Measurements from ENCODE around the gene BRDT. TPM values are rescaled to one million over a fixed set of nuclear protein-coding genes. Genes with fewer than 3 reads are reported as not detected.
A peak's percentile ranks its signal among the peaks of the same experiment; 100 is the strongest.

BRDT gene
- total RNA-seq, 1 donor from 2014 or later: not detected

- FAIRE-seq: no peak
- Histone ChIP-seq H3K27ac (ENCODE audit: low read depth, low read length) (no peak overlapping the region), H3K27me3 (ENCODE audit: insufficient read depth, low read length) (no peaks in the 10 kb centered on the region), H3K4me1 (ENCODE audit: insufficient read depth, low read length) (peaks cover 14% of the 10 kb centered on the region), H3K9ac (ENCODE audit: low read length) (no peak overlapping the region), H3K79me2 (ENCODE audit: insufficient read depth, low read length) (no peaks in the 10 kb centered on the region), H3K36me3 (ENCODE audit: insufficient read depth, low read length) (no peaks in the 10 kb centered on the region), H2AFZ (ENCODE audit: low read depth, low read length) (no peak overlapping the region), H3K4me3 (ENCODE audit: insufficient read depth, low read depth, low read length) (no peak overlapping the region), H3K4me2 (ENCODE audit: low read length) (no peak overlapping the region), H3K9me3 (ENCODE audit: insufficient read depth, low read depth, low read length) (no peaks in the 10 kb centered on the region), H4K20me1 (ENCODE audit: insufficient read depth, low read length) (no peaks in the 10 kb centered on the region)
- no peak overlapping the region for H3K27ac Mint-ChIP-seq (ENCODE audit: unreplicated experiment)
- TF ChIP-seq EZH2 (IDR thresholded peaks at IDR 0.05; ENCODE audit: insufficient read depth, low read length): no peak
- TF ChIP-seq, protein P1, sequence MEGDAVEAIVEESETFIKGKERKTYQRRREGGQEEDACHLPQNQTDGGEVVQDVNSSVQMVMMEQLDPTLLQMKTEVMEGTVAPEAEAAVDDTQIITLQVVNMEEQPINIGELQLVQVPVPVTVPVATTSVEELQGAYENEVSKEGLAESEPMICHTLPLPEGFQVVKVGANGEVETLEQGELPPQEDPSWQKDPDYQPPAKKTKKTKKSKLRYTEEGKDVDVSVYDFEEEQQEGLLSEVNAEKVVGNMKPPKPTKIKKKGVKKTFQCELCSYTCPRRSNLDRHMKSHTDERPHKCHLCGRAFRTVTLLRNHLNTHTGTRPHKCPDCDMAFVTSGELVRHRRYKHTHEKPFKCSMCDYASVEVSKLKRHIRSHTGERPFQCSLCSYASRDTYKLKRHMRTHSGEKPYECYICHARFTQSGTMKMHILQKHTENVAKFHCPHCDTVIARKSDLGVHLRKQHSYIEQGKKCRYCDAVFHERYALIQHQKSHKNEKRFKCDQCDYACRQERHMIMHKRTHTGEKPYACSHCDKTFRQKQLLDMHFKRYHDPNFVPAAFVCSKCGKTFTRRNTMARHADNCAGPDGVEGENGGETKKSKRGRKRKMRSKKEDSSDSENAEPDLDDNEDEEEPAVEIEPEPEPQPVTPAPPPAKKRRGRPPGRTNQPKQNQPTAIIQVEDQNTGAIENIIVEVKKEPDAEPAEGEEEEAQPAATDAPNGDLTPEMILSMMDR (IDR thresholded peaks at IDR 0.05; ENCODE audit: insufficient read depth, low read depth, low read length): no peak
- H3K36me3 Mint-ChIP-seq (ENCODE audit: low read depth, unreplicated experiment): peaks cover 2% of the 10 kb centered on the region
- peaks cover 8% of the 10 kb centered on the region for H3K9me3 Mint-ChIP-seq (ENCODE audit: unreplicated experiment)
- no peak overlapping the region for H3K4me3 Mint-ChIP-seq (ENCODE audit: unreplicated experiment)
- DNase-seq (ENCODE audit: low read depth): no peak
- H3K27me3 Mint-ChIP-seq (ENCODE audit: low read depth, unreplicated experiment): peaks cover 6% of the 10 kb centered on the region
- H3K4me1 Mint-ChIP-seq (ENCODE audit: low read depth, unreplicated experiment): peaks cover 17% of the 10 kb centered on the region
Observed at GRCh38 chr1:92026806-92027205, 77.6 kb downstream of the BRDT start.

GRCh38 chr1:92029241-92029922 is 80.2 kb downstream of the BRDT start:
- no peak for TF ChIP-seq EZH2 (IDR thresholded peaks at IDR 0.05; ENCODE audit: insufficient read depth, low read length)
- TF ChIP-seq, protein P1 (IDR thresholded peaks at IDR 0.05; ENCODE audit: insufficient read depth, low read depth, low read length): no peak
- Histone ChIP-seq H3K79me2 (ENCODE audit: insufficient read depth, low read length) (no peaks in the 10 kb centered on the region), H3K27ac (ENCODE audit: low read depth, low read length) (no peak overlapping the region), H3K36me3 (ENCODE audit: insufficient read depth, low read length) (no peaks in the 10 kb centered on the region), H4K20me1 (ENCODE audit: insufficient read depth, low read length) (no peaks in the 10 kb centered on the region), H2AFZ (ENCODE audit: low read depth, low read length) (peak overlapping the region; percentile 78), H3K4me1 (ENCODE audit: insufficient read depth, low read length) (peaks cover 14% of the 10 kb centered on the region), H3K9me3 (ENCODE audit: insufficient read depth, low read depth, low read length) (no peaks in the 10 kb centered on the region), H3K4me3 (ENCODE audit: insufficient read depth, low read depth, low read length) (peak overlapping the region; percentile 72), H3K4me2 (ENCODE audit: low read length) (peak overlapping the region; percentile 95), H3K9ac (ENCODE audit: low read length) (peak overlapping the region; percentile 78), H3K27me3 (ENCODE audit: insufficient read depth, low read length) (no peaks in the 10 kb centered on the region)
- Mint-ChIP-seq H3K4me3 (ENCODE audit: unreplicated experiment) (peak overlapping the region; percentile 79), H3K9me3 (ENCODE audit: unreplicated experiment) (peaks cover 4% of the 10 kb centered on the region), H3K27ac (ENCODE audit: unreplicated experiment) (peak overlapping the region; percentile 15), H3K4me1 (ENCODE audit: low read depth, unreplicated experiment) (peaks cover 17% of the 10 kb centered on the region), H3K27me3 (ENCODE audit: low read depth, unreplicated experiment) (peaks cover 6% of the 10 kb centered on the region), H3K36me3 (ENCODE audit: low read depth, unreplicated experiment) (peaks cover 2% of the 10 kb centered on the region)
- FAIRE-seq (no peak), DNase-seq (ENCODE audit: low read depth) (peak; percentile 1)

DNA sequence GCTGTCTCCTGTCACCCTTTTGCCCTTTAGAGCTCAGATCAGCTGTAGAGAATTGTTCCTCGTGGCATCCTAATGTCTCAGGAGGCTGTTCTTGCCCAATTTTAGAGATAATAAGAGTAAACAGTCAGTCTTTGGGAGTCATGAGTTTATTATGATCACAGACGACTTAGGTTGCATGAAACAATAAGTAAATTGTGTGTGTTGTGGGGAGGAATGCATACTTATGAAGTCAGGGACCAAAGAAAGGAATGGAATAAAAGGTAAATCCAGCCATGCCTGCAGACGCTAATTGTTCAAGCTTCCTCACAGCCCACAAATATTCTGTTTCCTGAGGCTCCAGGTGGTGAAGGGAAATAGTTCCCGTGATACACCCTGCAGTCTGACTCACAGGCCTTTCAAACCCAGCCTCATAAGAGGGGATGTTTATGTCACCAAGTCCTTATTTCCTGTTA is 81.5 kb downstream of the BRDT start:
- Histone ChIP-seq H3K79me2 (ENCODE audit: insufficient read depth, low read length) (no peaks in the 10 kb centered on the region), H2AFZ (ENCODE audit: low read depth, low read length) (peak overlapping the region; percentile 95), H3K27ac (ENCODE audit: low read depth, low read length) (peak overlapping the region; percentile 20), H3K4me3 (ENCODE audit: insufficient read depth, low read depth, low read length) (peak overlapping the region; percentile 72), H3K27me3 (ENCODE audit: insufficient read depth, low read length) (no peaks in the 10 kb centered on the region), H3K9me3 (ENCODE audit: insufficient read depth, low read depth, low read length) (no peaks in the 10 kb centered on the region), H3K4me1 (ENCODE audit: insufficient read depth, low read length) (peaks cover 14% of the 10 kb centered on the region), H3K36me3 (ENCODE audit: insufficient read depth, low read length) (no peaks in the 10 kb centered on the region), H3K4me2 (ENCODE audit: low read length) (peak overlapping the region; percentile 95), H4K20me1 (ENCODE audit: insufficient read depth, low read length) (no peaks in the 10 kb centered on the region), H3K9ac (ENCODE audit: low read length) (peak overlapping the region; percentile 78)
- H3K27me3 Mint-ChIP-seq (ENCODE audit: low read depth, unreplicated experiment): peaks cover 6% of the 10 kb centered on the region
- peak overlapping the region; percentile 80 for H3K4me3 Mint-ChIP-seq (ENCODE audit: unreplicated experiment)
- H3K36me3 Mint-ChIP-seq (ENCODE audit: low read depth, unreplicated experiment): peaks cover under 1% of the 10 kb centered on the region
- H3K4me1 Mint-ChIP-seq (ENCODE audit: low read depth, unreplicated experiment): peaks cover 17% of the 10 kb centered on the region
- peaks cover 4% of the 10 kb centered on the region for H3K9me3 Mint-ChIP-seq (ENCODE audit: unreplicated experiment)
- FAIRE-seq (peak; percentile 20), DNase-seq (ENCODE audit: low read depth) (peak; percentile 59)
- no peak for TF ChIP-seq EZH2 (IDR thresholded peaks at IDR 0.05; ENCODE audit: insufficient read depth, low read length)
- TF ChIP-seq, protein P1 (IDR thresholded peaks at IDR 0.05; ENCODE audit: insufficient read depth, low read depth, low read length): no peak
- peak overlapping the region; percentile 37 for H3K27ac Mint-ChIP-seq (ENCODE audit: unreplicated experiment)

Data from astrocyte (in vitro differentiated cells and primary cell).